IPS-18a (cell line): Measurements from ENCODE around the gene PDZRN4.
"Not testable (repeated sequence)": the region's sequence is repeated elsewhere in the genome, so short reads cannot be mapped to it uniquely, and the experiment has no call there.

Experiments
- H3K27ac ChIP-seq: one replicate; pipeline ENCODE4 v1.5.1; 2013; ENCODE audit warnings: low read length
- H3K27me3 ChIP-seq: one replicate; pipeline ENCODE4 v1.6.1; 2013; ENCODE audit warnings: mild to moderate bottlenecking, low read length; ENCODE audit not compliant: control insufficient read depth, insufficient read depth
- H3K36me3 ChIP-seq: one replicate; pipeline ENCODE4 v1.6.1; 2013; ENCODE audit warnings: low read depth, low read length; ENCODE audit not compliant: control insufficient read depth
- H3K4me1 ChIP-seq: one replicate; pipeline ENCODE4 v1.6.1; 2013; ENCODE audit warnings: low read depth, low read length; ENCODE audit not compliant: control insufficient read depth
- H3K4me3 ChIP-seq: one replicate; pipeline ENCODE4 v1.5.1; 2013; ENCODE audit warnings: low read length
- H3K9ac ChIP-seq: one replicate; pipeline ENCODE4 v1.6.1; 2013; ENCODE audit warnings: mild to moderate bottlenecking, low read length, moderate library complexity
- H3K9me3 ChIP-seq: one replicate; pipeline ENCODE4 v1.6.1; 2013; ENCODE audit warnings: low read depth, low read length; ENCODE audit not compliant: control insufficient read depth

Gene PDZRN4

DNA sequence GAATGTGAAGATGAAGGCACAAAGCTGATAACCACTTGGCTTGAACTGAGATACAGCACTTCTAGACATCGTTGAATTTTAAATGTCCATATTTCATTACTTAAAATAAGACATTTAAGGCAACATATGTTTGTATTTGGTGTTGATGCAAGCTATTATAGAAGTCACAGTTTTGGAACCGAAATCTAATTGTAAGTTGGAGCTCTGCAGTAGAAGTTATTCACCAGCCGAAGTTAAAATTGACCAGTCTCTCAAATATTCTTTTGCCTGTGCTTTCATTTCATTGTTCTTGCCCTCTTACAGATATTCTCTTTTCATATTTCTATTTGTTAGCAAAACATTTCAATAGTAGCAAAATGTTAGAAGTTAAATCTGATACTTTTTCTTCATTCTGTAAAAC lies 332.7 kb downstream of the PDZRN4 start:
- Histone ChIP-seq H3K4me3 (no peak overlapping the region), H3K4me1 (peaks cover 13% of the 10 kb centered on the region), H3K9me3 (no peaks in the 10 kb centered on the region), H3K27me3 (no peaks in the 10 kb centered on the region), H3K27ac (no peak overlapping the region), H3K36me3 (no peaks in the 10 kb centered on the region), H3K9ac (no peak overlapping the region)

DNA sequence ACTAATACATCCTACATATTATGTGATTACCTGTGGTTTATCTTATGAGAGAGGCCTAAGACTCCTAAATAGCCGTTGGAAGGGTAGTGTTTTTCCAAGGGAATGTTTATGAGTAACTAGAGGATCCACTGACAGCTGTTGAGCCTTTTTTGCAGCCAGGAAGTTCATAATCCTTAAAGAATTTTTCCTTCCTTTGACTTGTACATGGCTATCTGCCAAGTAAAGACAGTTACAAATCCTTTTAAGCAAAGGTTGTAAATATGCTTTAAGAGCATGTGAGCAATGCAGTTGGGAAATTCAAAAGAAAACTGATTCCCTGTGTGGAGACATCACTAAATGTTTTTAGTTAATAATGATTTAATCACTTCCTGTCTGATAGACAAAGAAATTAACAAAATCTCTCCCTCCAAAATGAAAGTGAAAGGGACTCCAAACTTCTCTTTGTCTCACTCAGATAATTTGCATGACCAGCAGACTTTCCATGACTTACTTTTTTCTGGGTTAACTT lies 333.8 kb downstream of the PDZRN4 start:
- no peaks in the 10 kb centered on the region for H3K9me3 ChIP-seq
- H3K36me3 ChIP-seq, result no peaks in the 10 kb centered on the region
- no peaks in the 10 kb centered on the region for H3K27me3 ChIP-seq
- no peak overlapping the region for H3K9ac ChIP-seq
- no peak overlapping the region for H3K4me3 ChIP-seq
- no peak overlapping the region for H3K27ac ChIP-seq
- H3K4me1 ChIP-seq, result peaks cover 5% of the 10 kb centered on the region

DNA sequence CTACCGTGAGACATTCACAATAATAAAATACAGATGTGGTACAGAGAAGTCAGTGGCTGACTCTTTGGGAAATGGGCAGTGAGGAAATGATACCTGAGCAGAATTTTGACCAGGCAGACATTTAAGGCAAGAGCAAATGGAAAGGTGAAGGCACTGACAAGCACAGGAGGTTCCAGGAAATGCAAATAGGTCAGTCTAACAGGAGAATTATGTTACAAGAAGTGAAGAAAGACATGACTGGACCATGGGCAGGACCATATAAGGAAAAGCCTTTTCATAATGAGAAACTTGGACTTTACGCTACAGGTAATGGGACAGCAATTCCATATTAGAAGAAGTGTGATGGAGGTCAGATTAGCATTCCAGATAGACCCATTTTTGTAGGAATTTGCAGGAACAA lies 338.9 kb downstream of the PDZRN4 start:
- H3K9me3 ChIP-seq, result no peaks in the 10 kb centered on the region
- no peaks in the 10 kb centered on the region for H3K36me3 ChIP-seq
- no peak overlapping the region for H3K4me3 ChIP-seq
- H3K27me3 ChIP-seq, result no peaks in the 10 kb centered on the region
- H3K4me1 ChIP-seq, result peaks cover 2% of the 10 kb centered on the region
- H3K27ac ChIP-seq, result no peak overlapping the region
- no peak overlapping the region for H3K9ac ChIP-seq

DNA sequence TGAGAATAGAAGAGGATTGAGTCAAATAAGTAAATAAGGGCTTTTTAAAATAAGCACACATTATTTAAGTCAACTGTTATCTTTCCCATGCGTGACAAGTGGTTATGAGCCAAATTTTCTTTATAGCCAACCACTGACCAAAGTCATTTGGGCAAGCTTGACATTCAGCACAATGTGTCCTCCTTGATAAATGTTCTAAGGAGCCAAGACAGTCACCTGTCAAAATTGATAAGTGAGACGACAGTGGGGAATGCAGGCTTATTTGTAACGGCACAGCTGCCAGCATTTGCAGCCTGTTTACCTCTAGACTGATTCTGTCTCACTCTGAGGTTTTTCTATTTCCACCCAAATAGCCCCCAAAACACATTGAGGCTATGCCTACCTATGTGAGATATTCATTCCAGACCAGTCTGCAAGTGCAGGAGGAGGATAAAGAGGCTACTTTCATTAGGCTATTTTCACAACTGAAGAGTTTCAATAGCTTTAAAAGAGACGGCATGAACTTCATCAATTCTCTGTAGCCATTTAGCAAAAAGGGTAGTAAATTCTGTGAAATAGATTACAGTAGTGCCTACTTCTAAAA lies 339.5 kb downstream of the PDZRN4 start:
- H3K27me3 ChIP-seq, result no peaks in the 10 kb centered on the region
- H3K27ac ChIP-seq, result no peak overlapping the region
- no peak overlapping the region for H3K9ac ChIP-seq

DNA sequence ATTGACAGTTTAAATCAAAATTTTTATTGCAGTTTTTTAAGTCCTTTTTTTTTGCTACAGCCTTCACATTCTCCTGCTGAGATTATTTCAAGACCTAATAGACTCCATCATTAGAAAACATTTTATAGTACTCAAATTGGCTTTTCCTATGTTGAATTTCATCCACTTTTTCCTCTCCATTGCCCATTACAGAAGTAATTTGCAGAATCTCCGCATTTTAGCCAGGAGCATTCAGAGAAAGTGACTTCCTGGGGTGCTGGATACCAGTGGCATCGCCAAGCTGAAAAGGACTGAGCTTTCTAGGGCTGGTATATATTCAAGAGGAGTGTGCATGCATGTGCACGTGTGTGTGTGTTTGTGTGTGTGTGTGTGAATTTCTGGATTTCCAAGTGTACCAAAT lies 340.8 kb downstream of the PDZRN4 start:
- Histone ChIP-seq H3K4me3 (no peak overlapping the region), H3K4me1 (no peaks in the 10 kb centered on the region), H3K27me3 (no peaks in the 10 kb centered on the region), H3K27ac (no peak overlapping the region), H3K9me3 (no peaks in the 10 kb centered on the region), H3K36me3 (no peaks in the 10 kb centered on the region), H3K9ac (no peak overlapping the region)

More for the DNA sequence above, 339.5 kb downstream of the PDZRN4 start:
- no peaks in the 10 kb centered on the region for H3K9me3 ChIP-seq
- H3K4me1 ChIP-seq, result no peaks in the 10 kb centered on the region
- H3K36me3 ChIP-seq, result no peaks in the 10 kb centered on the region
- no peak overlapping the region for H3K4me3 ChIP-seq

DNA sequence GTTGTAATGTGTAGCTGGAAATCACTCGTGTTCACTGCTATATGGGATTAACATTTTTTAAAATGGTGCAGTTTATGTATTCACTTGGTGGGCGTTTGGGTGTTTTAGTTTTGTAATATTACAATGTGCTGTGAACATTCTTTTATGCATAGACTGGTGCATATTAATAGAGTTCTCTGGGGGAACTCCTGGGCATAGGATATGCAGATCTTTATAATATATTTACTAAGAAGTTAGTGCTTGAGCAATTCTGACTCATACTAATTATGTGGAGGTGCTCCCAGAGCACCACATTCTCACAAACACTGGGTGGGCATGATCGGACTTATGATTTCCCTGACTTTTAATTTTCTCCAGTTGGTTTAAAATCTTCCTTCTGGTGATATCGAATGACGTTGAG lies 342.3 kb downstream of the PDZRN4 start:
- H3K27me3 ChIP-seq, result no peaks in the 10 kb centered on the region
- H3K27ac ChIP-seq, result no peak overlapping the region
- H3K9ac ChIP-seq, result no peak overlapping the region
- H3K36me3 ChIP-seq, result no peaks in the 10 kb centered on the region
- no peaks in the 10 kb centered on the region for H3K9me3 ChIP-seq
- H3K4me1 ChIP-seq, result no peaks in the 10 kb centered on the region
- no peak overlapping the region for H3K4me3 ChIP-seq

DNA sequence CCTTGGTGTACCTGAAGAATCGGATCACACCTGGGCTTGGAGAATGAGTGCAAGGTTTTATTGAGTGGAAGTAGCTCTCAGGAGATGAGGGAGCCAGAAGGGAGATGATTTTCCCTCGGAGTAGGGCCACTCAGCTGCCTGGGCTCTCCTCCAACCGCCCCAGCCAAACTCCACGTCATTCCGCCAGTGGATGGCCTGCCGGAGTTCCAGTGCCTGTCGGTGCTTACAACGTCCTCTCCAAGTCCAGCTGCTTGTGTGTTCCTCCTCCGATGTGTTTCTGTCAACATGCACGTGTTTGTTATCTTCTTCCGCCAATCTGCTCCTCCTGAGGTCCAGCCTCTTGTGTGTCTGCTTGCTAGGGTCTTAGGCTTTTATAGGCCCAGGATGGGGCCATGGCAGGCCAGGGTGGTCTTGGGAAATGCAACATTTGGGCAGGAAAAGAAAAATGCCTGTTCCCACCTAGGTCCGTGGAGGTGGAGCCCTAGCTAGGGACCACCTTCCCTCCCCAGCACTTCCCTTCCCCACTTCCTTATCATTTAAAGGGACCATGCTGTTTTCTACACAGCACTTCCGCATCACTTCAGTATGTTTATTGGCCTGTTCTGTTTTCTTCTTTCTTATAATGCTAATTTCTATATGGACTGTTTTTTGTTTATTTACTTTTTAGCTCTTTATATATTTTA lies 343.2 kb downstream of the PDZRN4 start:
- no peaks in the 10 kb centered on the region for H3K4me1 ChIP-seq
- no peak overlapping the region for H3K9ac ChIP-seq
- H3K4me3 ChIP-seq, result no peak overlapping the region
- H3K27ac ChIP-seq, result no peak overlapping the region
- H3K27me3 ChIP-seq, result no peaks in the 10 kb centered on the region
- H3K36me3 ChIP-seq, result no peaks in the 10 kb centered on the region
- no peaks in the 10 kb centered on the region for H3K9me3 ChIP-seq

DNA sequence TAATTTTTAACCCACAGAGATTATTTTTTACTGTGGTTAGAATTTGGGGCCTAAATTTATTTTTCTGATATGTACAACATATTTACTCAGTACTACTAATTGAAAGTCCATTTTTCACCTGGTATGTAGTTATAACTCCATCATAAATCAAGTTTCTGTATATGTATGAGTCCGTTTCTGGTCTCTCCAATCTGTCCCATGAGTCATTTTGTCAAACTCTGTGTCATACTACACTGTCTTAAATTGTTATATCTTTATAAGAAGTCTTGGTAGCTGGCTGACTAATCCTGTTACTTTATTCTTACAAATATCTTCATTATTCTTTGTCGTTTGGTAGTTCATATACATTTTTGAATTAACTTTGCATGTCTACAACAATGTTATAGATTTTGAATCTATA lies 344.0 kb downstream of the PDZRN4 start:
- H3K36me3 ChIP-seq, result no peaks in the 10 kb centered on the region
- no peak overlapping the region for H3K9ac ChIP-seq
- no peaks in the 10 kb centered on the region for H3K4me1 ChIP-seq
- no peak overlapping the region for H3K4me3 ChIP-seq
- no peaks in the 10 kb centered on the region for H3K27me3 ChIP-seq
- H3K9me3 ChIP-seq, result no peaks in the 10 kb centered on the region
- no peak overlapping the region for H3K27ac ChIP-seq

DNA sequence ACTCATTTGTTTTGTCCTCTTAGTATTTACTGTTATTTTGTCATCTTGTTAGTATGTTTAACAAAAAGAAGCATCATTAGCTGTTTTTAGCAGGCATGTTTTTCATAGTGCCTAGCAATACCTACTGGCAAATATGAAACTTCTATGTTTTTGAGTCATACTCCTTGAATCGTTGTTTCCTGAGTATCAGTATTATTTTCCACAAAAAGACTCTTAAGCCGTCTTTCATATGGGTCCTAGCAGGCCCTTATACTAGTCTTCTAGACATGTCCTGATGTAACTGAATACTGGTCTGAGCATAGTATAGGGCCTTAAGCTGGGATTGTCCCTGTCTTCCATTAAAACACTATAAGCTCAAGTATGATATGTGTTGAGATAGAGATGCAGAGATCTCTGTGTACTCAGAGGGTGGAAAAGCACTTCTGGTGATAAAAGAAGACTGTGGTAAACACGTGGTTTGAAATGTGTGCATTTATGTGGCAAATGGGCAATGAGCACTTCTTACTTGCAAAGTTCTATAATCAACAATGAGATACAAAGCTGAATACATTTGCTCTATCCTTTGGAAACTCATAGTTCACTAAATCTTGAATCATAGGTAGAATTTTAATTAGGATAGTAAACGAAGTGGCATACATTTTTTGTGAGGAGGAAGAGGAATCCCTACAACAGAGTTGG lies 348.8 kb downstream of the PDZRN4 start:
- Histone ChIP-seq H3K9me3 (no peaks in the 10 kb centered on the region), H3K4me1 (no peaks in the 10 kb centered on the region), H3K4me3 (no peak overlapping the region), H3K9ac (no peak overlapping the region), H3K27ac (no peak overlapping the region), H3K27me3 (no peaks in the 10 kb centered on the region), H3K36me3 (no peaks in the 10 kb centered on the region)

DNA sequence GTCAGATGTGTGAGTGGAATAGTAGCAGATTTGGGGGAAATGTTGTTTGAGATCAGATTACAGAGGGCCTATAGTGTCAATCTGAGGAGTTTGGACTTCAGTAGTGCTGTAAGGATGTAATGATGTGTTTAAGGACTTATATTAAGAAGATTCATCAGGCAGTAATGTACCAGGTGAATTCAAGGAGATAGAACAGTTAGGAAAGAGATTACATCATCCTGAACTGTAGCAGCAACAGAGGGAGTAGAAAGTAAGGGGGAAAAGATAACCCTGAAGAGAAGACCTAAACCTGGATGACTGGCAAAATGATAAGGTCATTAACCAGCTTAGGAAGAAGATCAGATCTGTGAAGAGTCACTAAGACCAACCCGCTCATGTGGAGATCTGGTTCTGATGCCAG lies 349.4 kb downstream of the PDZRN4 start:
- Histone ChIP-seq H3K4me1 (no peaks in the 10 kb centered on the region), H3K27ac (no peak overlapping the region), H3K9me3 (no peaks in the 10 kb centered on the region), H3K4me3 (no peak overlapping the region), H3K36me3 (no peaks in the 10 kb centered on the region), H3K9ac (no peak overlapping the region), H3K27me3 (no peaks in the 10 kb centered on the region)

DNA sequence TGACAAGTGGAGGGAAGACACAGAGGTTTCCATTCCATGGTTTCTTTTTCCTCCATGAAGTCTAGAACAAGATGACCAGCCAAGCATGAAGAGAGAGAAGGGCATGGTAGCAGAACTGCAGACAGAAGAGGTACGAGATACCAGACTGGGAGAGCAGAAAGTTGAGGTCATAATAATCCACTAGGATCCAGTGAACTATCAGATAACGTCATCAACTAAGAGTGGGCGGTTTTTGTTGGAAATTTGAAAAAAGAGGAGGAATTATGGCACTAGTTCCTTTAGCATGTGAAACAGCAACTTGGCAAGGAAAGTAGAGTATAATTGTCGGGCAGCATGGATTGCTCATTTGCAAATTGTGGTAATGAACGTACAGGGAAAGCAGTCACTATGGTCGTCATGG lies 357.6 kb downstream of the PDZRN4 start:
- Histone ChIP-seq H3K27me3 (no peaks in the 10 kb centered on the region), H3K27ac (no peak overlapping the region), H3K9me3 (no peaks in the 10 kb centered on the region), H3K4me3 (no peak overlapping the region), H3K4me1 (no peaks in the 10 kb centered on the region), H3K36me3 (no peaks in the 10 kb centered on the region), H3K9ac (no peak overlapping the region)

DNA sequence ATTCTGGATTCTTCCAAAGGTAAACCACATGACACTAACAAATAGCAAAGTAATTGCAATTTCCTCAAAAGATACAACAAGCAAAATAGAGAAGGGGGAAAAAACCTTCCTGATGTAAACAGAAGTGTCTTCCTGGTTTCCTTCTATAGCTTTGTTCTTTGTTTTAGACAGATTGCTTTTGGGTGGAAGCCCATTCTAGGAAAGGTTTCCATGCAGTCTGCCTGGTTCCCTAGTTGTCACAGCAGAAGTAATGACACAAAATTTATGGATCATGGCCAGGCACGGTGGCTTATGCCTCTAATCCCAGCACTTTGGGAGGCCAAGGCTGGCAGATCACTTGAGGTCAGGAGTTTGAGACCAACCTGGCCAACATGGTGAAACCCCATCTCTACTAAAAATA lies 359.0 kb downstream of the PDZRN4 start:
- not testable (repeated sequence) for H3K27ac ChIP-seq, H3K27me3 ChIP-seq, H3K9ac ChIP-seq, H3K9me3 ChIP-seq, H3K36me3 ChIP-seq, H3K4me3 ChIP-seq, H3K4me1 ChIP-seq
